ENCODE data around the gene PACRGL.
"Not testable (repeated sequence)": the region's sequence is repeated elsewhere in the genome, so short reads cannot be mapped to it uniquely, and the experiment has no call there.

PACRGL gene

GRCh38 chr4:20723463-20723862, 23.2 kb downstream of the PACRGL start:
- DNase-seq = no peak

- no peak for DNase-seq
These were observed 24.7 kb downstream of the PACRGL start for GRCh38 chr4:20724915-20725314.

GRCh38 chr4:20735931-20736330, 35.7 kb downstream of the PACRGL start:
- no peak for DNase-seq

GRCh38 chr4:20746000-20746399, 45.7 kb downstream of the PACRGL start:
- DNase-seq = not testable (repeated sequence)

GRCh38 chr4:20752641-20753040, 52.4 kb downstream of the PACRGL start:
- DNase-seq = no peak

GRCh38 chr4:20754036-20754435, 53.8 kb downstream of the PACRGL start:
- DNase-seq = no peak

GRCh38 chr4:20760053-20760452, 59.8 kb downstream of the PACRGL start:
- DNase-seq = no peak

GRCh38 chr4:20761382-20761781, 61.1 kb downstream of the PACRGL start:
- no peak for DNase-seq

GRCh38 chr4:20761826-20762225, 61.6 kb downstream of the PACRGL start:
- DNase-seq = no peak

GRCh38 chr4:20764366-20764992, 64.2 kb downstream of the PACRGL start:
- no peak for DNase-seq

GRCh38 chr4:20773144-20773997, 73.1 kb downstream of the PACRGL start:
- peak in 38 of 56 donors; percentile 0 to 51 (median 11) for DNase-seq

GRCh38 chr4:20778896-20779295, 78.6 kb downstream of the PACRGL start:
- no peak for DNase-seq

- DNase-seq = not testable (repeated sequence)
These were observed 82.9 kb downstream of the PACRGL start for GRCh38 chr4:20783134-20783533.

- no peak for DNase-seq
These were observed 87.8 kb downstream of the PACRGL start for GRCh38 chr4:20787940-20788665.

Data from nucleus accumbens (tissue), 56 donors.